GM18508 (cell line): ENCODE data around the gene GALNT10.
A peak's percentile ranks its signal among the peaks of the same experiment; 100 is the strongest.

Experiments used
- ATAC-seq: cut with Tn5 transposase; IDR thresholded peaks from one replicate; pipeline ENCODE4 v1.9.1; 2021; ENCODE audit warnings: moderate number of reproducible peaks; ENCODE audit not compliant: insufficient read depth, unreplicated experiment

The GALNT10 gene

GRCh38 chr5:154228696-154229095 is 38.2 kb downstream of the GALNT10 start:
- ATAC-seq: peak; percentile 95

- no peak for ATAC-seq
Observed at GRCh38 chr5:154230526-154230925, 40.0 kb downstream of the GALNT10 start.

- no peak for ATAC-seq
Observed at GRCh38 chr5:154234551-154234950, 44.0 kb downstream of the GALNT10 start.

GRCh38 chr5:154236011-154236410 is 45.5 kb downstream of the GALNT10 start:
- ATAC-seq: no peak

DNA sequence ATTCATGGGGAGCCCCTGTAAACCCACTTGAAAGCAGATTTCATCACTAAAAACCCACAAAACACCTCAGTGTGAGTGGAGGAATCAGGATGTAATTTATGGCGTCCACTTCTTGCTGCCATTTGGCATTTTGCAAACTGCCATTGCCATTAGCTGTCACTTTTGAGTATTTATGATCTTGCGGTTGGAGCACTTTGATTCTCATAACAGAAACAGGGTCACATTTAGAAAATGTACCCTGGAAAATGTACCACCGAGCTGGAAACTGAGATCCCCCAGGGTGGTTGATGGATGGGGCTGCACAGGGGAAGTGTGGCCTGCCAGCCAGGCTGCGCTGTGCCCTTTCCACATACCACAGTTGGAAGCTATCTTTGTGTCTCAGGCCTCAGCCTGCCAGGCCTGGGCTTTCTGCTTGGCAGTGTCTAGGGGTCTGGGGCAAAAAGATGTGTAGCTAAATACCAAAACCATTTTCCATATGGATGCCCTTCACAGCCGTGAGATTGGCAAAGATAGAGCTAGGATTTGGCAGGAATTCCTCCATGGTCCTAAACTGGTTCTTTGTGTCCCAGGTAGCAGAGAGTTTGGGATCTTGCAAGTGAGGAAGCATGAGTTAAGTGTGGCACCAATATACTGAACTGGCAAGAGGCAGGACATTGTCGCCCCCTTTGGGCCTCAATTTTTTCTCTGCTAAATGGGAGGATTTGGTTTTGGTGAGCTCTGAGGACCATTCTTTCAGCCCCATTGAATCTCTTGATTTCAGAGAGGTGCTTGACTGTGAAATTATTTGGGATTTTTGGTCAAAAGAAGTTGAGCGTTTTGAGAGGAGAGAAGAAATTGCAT is 46.2 kb downstream of the GALNT10 start:
- no peak for ATAC-seq

GRCh38 chr5:154237376-154237743 is 46.8 kb downstream of the GALNT10 start:
- ATAC-seq: no peak

DNA sequence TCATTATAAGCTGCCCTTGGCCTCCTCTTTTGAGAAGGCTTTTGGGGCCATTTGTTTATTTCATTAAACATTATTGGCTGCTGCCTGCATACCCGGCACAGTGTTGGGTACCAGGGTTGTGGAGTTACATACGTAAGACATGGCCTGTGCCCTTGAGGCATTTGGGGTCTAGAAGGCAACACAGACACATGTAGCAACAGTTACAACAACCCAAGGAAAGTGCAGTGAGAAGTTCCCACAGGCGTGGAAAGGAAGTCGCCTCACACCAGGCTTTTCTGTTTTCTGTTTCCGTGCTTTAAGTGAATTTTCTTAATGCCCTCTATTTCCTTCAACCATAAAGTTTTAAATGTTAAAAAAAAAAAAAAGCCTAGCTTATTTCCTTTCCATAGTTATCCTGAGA is 47.4 kb downstream of the GALNT10 start:
- no peak for ATAC-seq

- ATAC-seq: peak; percentile 70
Observed at GRCh38 chr5:154238776-154239481, 48.4 kb downstream of the GALNT10 start.

GRCh38 chr5:154240595-154240994 is 50.1 kb downstream of the GALNT10 start:
- no peak for ATAC-seq

- ATAC-seq: no peak
Observed at GRCh38 chr5:154241021-154241420, 50.5 kb downstream of the GALNT10 start.

DNA sequence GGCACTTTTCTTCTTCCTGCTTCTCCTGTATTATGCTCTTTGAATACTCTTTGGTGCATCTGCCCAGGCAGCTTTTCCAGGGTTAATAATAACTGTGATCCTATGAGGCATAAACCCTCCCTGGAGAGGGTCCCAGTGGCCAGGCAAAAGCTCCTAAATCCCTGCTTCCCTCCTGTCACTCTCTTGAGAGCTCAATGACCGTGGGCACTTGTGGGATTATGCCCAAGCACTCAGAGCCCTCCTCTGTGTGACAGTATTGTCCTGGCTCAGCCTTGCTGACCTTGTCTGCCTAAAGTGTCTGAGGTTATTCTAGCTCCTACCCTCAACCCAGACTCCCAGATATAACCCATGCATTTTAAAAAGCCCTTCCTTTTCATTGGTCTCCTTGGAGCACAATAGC is 51.9 kb downstream of the GALNT10 start:
- ATAC-seq: no peak

DNA sequence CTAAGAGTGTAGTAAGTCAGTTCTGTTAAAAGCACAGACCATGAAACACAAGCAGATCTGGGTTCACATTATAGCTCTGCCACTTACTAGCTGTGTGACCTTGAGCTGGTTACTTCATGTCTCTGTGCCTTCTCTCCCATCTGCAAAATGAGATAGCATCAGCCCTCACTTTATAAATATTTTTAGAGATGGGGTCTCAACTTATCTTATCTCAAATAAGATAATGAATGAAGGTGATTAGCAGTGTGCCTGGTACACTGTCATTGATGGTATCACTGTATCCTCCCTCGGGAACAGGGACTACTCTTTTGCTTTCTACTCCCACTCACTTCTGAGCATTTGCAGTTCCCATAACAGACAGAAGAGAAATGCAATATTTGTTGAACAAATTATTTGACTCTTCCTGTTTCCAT is 52.4 kb downstream of the GALNT10 start:
- peak; percentile 50 for ATAC-seq

DNA sequence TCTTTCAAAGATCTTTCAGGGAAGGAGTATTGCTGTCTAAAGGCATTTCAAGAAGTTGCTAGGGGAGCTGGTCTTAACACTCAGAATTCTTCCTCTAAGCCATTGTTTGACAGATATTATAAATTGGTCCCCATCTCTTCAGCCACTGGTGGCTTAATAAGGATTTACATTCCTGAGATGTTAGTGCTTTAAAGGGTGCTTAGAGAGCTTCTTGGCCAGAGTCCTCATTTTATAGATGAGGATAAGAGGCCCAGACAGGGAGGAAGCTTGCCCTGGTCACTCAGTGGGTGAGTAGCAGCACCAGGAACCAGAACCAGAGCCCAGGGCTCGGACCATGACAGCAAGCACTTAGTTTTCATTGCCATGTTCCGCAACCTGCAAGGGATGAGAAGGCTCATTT is 53.2 kb downstream of the GALNT10 start:
- ATAC-seq: no peak

DNA sequence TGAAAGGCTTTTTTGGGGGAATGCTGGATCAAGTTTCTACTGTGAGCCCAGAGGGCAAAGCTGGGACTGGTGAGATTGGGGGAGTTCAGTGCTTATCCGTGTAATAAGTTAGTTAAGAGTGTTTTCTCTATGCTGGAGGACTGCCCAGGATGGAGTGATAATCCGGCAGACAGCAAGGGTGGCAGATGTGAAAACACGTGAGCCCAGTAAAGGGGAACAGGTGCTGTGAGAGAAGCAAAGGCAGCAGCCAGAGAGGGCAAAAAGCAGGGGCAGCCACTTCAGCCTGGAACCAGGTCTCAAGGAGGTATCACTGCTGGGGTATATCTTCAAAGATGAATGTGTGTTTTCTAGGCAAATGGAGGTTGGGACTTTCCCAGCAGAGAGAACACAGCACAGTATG is 53.9 kb downstream of the GALNT10 start:
- no peak for ATAC-seq

GRCh38 chr5:154248691-154249090 is 58.2 kb downstream of the GALNT10 start:
- ATAC-seq: no peak

DNA sequence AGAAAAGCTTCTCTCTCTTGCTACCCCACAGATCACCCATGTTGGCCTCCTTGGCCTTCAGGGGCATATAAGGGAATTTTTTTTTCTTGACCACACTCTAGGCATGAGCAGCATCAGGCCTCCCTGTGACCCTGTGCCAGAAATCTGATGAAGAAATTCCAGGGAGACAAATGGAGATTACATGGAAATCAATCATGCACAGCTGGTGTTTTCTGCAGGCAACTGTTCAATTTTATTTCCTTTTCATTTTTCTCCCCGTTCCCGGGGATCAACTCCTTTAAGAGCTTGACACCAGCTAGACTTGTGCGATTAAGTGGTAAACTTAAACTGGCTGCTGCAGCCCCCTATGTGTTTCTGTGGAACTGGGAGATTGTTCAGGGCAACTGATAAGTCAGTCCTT is 59.3 kb downstream of the GALNT10 start:
- ATAC-seq: no peak

- no peak for ATAC-seq
Observed at GRCh38 chr5:154251529-154251928, 61.0 kb downstream of the GALNT10 start.

- no peak for ATAC-seq
Observed at GRCh38 chr5:154253807-154254206, 63.3 kb downstream of the GALNT10 start.

- ATAC-seq: no peak
Observed at GRCh38 chr5:154254896-154255295, 64.4 kb downstream of the GALNT10 start.

- no peak for ATAC-seq
Observed at GRCh38 chr5:154257046-154257445, 66.5 kb downstream of the GALNT10 start.

DNA sequence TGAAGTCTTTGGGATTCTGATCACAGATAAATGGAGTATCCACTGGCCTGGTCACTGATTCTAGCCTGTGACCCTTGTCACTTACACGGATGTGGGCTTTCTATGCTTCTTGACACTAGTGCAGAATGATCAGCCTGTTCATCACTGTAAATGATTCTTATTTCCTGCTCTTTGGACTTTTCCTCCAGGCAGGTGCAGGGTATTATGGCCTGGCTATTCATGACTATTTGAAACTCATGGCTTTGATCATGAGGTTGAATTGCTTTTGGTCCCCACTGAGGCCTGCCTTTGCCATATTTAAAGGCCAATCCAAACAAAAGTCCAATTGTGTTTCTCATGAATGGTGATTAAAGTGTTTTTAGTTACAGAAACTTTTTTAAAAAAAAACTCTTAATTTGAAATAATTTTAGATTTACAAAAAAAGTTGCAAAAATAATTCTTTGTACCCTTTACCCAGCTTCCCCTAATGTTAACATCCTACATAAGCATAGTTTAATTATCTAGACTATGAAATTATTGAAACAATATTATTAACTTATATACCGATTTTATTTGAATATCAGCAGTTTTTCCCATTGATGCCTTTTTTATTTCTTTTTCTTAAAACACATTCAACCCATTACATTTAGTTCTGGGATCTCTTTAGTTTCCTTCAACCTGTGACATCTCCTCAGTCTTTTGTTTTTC is 68.1 kb downstream of the GALNT10 start:
- no peak for ATAC-seq
